CD4-positive, alpha-beta T cell treated with Interleukin-6 at 100 ng/mL for 8 hours (primary cell): Measurements from ENCODE around the gene SH3GL1.

ENCODE experiments used
- DNase-seq: peaks from one replicate; pipeline ENCODE4 v3.0.0-alpha.2; 2020; ENCODE audit warnings: mixed read lengths, low spot score

SH3GL1 gene

DNA sequence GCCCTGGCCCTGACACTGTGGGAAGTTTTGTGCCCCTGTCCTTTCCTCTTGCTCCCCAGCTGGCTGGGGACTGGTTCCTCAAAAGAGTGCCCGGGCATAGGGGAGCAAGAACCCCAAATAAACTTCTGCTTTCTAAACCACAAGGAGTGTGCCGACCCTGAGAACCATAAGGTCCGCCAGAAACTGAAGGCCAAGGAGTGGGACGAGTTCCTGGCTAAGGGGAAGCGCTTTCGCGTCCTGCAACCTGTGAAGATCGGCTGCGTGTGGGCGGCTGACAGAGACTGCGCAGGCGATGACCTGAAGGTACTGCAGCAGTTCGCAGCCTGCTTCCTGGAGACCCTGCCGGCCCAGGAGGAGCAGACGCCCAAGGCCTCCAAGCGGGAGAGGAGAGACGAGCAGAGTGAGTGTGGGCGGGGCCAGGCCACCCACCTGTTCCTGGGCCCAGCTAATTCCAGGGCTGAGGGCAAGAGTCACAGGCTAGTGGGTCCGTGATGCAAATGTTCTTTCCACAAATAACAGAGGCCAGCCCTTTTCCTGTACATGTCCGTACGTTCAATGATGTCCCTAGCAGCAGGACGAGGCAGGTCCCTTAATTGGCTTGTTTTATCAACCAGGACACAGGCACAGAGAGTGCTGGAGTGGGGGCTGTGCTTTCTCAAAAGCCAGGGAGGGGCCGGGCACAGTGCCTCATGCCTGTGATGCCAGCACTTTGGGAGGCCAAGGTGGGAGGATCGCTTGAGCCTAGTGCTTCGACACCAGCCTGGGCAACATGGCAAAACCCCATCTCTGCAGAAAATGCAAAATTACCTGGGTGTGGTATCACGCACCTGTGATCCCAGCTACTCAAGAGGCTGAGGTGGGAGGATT is 31.7 kb upstream of the SH3GL1 start:
- no peak for DNase-seq

DNA sequence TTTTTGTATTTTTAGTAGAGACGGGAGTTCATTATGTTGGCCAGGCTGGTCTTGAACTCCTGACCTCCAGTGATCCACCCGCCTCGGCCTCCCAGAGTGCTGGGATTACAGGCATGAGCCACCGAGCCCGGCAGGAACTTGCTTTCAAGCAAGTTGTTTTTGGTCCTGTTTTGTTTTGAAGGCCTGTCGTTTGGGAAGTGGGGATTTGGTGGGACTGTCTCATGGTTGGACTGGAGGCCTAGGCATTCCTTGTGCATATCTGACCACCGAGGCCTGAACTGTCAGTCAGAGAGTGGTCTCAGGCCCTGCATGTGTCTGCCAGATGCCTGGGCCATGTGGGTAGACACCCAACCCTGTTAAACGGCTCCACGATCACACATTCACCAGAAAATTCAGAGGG is 30.9 kb upstream of the SH3GL1 start:
- DNase-seq = no peak

DNA sequence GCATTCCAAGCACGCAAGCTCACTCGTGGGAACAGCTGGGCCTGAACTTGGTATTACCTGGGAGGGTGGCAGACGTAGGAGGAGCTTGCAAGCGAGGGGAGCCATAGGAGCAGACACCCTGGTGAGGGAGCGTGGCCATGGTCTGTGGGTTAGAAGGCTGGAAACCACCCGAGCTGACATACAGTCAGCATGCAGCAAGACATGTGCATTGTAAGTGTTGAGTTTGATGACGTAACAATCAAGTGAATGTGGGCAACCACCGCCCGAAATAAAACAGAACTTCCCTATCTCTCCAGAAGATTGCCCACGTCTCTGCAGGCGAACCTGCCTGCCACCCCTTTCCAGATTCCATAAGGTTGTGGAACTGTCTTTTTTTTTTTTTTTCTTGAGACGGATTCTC is 30.4 kb upstream of the SH3GL1 start:
- DNase-seq = no peak

DNA sequence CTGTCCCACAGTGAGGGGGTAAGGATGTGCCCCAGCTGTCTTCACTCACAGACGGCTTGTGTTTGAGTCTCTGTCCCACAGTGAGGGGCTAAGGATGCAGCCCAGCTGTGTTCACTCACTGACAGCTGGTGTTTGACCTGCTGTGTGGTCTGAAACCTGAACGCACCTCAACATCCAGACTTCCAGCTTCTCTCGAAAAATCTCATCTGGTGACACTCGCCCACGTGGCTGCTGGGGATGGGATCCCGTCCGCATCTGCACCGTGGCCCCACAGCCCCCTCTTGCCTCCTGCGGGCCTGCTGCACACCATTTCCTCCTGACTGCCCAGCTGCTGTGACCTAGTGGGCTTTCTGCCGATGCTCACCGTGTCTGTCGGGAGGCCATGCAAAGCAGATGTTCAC is 29.4 kb upstream of the SH3GL1 start:
- DNase-seq = no peak

DNA sequence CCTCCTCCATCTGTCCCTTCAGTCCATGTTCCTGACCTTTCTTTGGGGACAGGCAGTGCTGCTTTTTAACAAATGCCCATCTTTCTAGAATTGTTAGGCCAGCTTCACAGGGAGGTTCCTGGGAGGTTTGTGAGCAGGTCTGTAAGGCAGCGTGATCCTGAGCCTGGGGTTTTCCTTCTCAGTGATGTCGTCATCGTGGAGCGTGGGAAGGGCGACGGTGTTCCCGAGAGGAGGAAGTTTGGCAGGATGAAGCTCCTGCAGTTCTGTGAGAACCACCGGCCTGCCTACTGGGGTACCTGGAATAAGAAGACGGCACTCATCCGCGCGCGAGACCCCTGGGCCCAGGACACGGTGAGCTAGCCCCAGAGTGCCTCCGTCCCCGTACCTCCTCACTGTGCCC is 28.9 kb upstream of the SH3GL1 start:
- DNase-seq = no peak

DNA sequence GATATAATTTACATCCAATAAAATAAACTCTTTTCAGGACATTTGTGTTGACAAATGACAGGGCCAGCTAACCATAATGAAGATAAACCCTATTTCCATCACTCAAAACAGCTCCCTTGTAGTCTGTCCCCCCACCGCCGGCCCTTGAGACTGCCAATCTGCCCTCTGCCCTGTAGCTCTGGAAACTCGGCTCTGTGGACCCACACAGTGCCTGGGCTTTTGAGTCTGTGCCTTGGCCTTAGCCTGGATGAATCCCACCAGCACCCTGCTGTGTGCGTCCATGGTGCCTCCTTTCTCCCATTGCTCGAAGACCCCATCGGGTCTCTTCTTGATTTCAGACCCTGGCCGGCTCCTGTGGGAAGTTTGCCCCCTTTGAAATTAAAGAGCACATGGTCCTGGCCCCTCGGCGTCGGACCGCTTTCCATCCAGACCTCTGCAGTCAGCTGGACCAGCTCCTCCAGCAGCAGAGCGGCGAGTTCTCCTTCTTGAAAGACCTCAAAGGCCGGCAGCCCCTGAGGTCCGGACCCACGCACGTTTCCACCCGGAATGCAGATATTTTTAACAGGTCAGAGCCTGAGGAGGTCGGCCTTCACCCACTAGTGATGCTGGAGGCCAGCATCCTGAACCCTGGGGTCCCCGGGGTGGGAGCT is 28.1 kb upstream of the SH3GL1 start:
- DNase-seq = no peak

DNA sequence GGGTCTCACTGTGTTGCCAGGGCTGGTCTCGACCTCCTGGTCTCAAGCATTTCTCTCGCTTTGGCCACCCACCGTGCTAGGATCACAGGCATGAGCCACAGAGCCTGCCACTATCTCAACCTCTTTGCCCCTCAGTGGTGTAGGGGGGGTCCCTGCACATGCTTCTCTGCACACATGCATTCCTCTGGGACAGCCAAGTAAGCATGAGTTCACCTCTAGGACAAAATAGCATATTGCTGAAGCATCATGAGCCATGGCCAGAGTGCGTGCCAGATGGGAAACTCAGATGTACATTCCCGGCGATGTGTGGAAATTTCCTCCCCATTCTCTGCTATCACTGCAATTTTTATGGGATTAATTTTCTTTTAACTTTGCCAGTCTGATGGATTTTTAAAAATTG is 25.2 kb upstream of the SH3GL1 start:
- no peak for DNase-seq

DNA sequence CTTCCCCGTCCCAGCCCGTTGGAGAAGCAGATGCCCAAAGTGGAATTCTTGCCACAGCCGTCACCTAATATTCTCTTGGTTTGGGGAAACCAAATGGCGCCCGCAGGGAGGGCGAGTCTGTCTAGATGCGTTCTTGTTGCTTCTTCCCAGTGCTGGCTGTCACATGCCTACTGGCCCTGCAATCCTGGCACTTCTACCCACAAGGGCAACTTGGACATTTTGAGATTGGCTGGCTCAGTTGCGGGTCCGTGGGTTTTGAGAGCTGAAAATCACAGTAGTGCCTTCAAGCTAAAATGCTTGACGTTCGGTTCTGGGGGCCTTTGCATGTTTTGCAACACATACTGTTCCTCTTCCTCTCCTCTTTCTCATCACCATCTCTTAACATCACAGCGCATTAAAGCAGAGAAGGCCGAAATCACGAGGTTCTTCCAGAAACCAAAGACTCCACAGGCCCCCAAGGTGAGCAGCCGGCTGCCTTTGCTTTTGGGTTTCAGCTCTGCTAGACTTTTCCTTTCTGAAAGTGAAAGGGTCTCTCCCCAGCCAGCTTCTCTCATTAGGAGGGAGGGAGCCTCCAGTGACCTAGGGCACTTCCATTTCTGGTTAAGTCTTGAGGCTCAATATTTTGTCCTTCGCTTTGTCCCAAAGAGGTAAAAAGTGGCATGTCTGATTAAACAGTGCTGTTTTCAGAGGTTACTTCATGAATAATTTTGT is 23.2 kb upstream of the SH3GL1 start:
- DNase-seq = no peak

DNA sequence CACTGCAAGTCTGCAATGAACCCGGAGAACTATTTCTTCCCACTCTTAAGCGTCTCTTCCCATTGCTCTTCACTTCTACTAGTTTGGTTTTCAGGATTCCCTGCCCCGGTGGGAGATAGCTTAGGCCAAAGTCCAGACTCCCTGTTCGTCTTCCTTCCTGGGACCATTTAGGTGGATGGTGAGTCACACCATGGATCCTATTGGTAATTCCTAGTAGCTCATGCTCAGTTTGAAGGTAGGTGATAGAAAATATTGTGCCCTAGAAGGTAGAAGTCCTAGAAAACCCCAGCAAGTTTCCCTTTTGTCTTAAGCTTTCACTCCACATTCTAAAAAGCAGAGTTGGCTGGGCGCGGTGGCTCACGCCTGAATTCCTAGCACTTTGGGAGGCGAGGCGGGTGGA is 15.9 kb upstream of the SH3GL1 start:
- no peak for DNase-seq

DNA sequence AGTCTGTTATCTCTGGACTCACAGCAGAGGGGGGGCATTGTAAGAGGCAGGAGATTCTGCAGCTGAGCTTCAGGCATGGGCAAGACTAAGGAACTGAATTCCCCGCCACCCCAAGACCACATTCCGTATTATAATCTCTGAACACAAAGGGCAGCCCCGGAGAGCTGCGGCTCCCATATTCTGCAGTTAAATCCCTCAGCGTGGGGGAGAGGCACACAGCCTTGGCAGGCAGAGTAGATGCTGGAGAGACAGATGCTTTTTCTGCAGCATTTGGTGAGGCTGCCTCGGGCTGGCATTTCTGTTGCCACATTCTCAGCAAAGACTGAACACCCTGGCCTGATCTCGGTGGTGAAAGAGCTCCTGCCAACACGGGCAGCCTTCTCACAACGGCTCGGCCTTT is 15.0 kb upstream of the SH3GL1 start:
- DNase-seq = no peak

DNA sequence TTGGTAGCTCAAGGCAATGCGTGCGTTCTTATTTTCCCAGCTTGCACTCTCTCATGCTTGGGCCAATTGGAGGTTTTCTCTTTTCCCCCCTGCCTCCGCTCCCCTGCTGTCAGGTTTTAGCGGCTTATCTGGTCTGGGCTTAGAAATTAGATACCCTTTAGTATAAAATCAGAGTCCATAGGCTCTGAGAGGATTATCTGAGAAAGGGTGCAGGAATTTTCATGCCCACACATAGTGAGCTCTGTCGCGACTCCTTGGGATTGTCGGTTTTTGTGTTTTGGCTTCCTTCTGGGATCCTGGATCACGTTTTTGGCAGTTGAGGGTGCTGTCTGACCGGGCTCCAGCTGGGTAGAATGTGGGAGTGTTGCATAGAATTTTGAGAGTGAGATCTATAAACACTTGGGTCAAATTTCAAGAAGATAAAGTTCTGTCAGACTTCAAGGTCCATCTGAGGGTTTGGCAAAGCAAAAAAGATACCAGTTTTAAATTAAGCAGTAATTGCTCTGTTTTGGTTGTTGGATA is 14.5 kb upstream of the SH3GL1 start:
- DNase-seq = no peak

DNA sequence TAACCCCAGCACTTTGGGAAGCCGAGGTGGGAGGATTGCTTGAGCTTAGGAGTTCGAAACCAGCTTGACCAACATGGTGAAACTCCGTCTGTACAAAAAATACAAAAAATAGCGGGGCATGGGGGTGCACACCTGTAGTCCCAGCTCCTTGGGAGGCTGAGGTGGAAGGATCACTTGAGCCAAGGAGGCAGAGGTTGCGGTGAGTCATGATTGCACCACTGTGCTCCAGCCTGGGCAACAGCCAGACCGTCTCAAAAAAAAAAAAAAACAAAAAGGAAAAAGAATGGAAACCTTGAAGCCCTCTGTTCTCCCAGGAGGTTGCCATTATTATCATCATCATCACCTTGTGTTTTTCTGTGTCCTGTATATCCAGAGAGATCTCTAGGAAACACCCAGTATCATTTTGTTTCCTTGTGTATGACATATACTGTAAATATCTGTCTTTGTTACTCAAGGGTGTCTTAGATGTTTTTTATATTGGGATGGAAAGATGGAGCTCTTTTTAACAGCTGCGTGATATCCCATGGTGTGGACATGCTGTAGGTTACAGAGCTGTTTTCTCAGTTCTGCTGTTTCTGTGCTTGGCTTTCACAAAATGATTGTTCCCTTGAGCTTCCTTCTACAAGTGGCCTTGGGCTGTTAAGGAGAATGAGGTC is 13.9 kb upstream of the SH3GL1 start:
- no peak for DNase-seq

DNA sequence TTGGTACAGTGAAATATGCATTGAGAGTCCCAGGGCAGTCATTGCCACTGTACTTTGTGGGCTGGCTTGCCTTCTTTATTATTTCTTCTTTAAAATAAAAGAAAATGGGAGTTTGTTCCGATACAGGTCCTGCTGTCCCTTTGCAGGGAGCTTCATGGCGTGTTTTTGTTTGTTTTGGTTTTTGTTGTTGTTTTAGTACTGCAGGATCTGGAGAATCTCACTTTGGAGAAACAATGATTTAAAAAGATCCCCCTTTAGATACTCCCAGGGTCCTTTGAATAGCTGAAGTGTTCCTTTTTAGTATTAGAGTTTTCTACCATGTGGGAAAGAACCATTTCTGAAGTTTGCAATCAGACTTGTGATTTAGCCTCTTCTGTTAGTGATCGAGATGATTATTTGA is 13.2 kb upstream of the SH3GL1 start:
- DNase-seq = no peak

DNA sequence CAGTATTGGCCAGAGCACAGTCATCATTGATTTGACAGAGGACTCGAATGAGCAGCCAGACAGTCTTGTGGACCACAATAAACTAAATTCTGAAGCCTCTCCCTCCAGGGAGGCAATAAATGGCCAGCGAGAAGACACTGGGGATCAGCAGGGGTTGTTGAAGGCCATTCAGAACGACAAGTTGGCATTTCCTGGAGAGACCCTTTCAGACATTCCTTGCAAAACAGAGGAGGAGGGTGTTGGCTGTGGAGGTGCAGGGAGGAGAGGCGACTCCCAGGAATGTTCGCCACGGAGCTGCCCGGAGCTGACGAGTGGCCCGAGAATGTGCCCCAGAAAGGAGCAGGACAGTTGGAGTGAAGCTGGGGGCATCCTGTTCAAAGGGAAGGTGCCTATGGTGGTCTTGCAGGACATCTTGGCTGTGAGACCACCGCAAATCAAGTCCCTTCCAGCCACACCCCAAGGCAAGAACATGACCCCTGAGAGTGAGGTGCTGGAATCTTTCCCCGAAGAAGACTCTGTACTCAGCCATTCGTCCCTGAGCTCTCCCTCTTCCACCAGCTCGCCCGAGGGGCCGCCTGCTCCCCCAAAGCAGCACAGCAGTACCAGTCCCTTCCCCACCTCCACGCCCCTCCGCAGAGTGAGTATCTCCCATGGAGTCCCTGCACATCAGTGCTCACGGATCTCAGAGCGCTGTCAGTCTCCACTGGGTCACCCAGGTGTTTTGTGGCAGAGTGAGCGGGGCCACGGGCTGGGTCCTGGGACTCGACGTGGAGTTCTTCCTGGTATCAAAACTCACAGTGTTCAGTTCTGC is 9.0 kb upstream of the SH3GL1 start:
- no peak for DNase-seq

DNA sequence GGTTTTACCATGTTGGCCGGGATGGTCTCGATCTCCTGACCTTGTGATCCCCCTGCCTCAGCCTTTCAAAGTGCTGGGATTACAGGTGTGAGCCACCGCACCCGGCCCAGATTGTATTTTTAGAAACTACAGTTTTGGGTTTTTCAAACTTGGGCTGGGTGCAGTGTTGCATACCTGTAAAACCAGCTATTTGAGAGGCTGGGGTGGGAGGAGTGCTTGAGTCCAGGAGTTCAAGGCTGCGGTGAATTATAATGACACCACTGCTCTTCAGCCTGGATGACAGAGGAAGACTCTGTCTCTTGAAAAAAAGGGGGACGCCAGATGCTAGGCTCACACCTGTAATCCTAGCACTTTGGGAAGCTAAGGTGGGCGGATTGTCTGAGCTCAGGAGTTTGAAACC is 6.3 kb upstream of the SH3GL1 start:
- no peak for DNase-seq

DNA sequence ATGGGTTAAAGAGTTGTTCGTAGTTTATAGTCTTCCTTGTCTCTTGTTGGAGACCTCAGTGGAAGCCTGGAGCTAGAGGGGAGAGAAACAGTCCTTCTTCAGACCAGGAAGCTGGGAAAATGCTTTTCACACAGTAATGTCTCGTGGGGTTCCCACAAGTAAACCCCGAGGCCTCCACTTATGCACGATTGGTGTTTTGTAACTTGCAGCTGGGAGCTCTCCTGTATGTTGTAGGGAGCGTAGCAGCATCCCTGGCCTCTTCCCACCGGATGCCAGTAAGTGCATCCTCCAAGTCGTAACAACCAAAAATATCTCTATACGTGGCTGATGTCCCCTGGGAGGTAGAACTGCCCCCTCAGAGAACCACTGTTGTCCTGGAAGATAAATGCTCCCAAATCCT is 5.6 kb upstream of the SH3GL1 start:
- no peak for DNase-seq

DNA sequence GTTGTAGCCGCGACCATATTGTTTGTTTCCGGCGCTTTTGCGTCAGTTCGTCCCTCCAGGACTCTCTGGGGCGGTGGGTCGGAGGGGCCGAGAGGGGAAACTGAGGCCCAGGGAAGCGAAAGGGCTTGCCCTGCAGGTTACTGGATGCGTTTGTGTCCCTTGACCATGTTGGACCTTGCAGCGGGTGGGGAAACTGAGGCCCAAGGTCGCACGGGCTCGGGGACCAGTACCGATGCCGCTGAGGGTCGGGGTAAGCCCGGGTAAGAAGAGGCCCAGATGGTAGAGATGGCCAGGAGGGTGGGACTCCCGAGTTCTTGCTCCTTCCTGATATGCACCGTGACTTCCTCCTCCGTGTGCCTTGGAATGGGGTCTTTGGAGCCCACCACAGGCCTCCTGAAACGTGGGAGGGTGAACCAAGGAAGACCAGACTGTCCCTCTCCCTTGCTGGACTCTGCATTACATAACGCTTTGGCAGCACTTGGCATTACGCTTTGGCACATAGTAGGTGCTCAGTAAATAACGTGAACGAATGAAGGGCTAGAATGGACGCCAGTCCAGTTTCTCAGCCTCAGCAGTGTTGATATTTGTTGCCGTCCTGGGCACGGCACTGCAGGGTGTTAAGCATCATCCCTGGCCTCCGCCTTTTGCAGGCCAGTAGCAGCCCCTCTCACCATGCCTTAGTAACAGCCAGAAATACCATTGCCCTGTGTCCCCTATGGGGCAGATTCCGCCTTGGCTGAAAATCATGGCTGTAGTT is 2.8 kb upstream of the SH3GL1 start:
- DNase-seq = no peak

DNA sequence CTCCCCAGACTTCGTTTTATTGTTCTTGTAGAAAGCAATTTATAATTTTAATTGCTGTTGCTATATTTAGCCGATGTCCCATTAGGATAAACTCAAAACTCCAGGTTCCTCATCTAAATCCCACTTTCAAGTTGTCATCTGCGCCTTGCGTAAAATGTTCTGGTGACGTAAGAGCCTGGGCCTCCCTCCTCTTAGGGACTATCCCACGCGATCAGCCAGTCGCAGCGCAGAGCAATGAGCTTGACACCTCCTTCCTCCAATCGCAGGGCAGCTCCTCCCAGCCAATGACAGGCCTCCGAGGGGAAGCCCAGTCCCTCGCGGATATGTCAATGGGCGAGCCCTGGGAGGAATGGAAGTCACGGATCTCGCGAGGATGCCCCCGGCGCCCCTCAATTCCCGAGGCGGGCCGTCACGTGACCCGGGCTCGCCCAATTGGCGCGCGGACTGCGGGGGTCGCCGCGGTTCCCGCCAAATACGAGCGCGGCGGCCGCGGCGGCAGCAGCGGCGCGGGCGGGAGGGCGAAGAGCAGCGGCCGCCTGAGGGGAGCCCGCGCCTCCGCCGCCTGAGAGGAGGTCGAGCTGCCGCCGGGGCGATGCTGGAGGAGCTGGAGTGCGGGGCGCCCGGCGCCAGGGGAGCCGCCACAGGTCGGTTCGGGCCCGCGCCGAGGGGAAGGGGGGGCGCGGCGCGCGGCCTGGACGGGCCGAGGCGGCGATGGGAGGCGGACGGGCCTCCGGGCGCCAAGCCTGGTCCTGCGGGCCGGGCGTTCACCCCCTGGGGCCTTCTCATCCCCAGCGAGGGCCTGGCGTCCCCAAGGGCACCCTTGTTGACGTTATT is 2.0 kb upstream of the SH3GL1 start, which contains the start of gene CHAF1A:
CHAF1A (plus strand) TSS at position 470 of the 834 bp plus-strand sequence; CDS start at position 593, 123 bp downstream.
- peak; percentile 99 for DNase-seq

DNA sequence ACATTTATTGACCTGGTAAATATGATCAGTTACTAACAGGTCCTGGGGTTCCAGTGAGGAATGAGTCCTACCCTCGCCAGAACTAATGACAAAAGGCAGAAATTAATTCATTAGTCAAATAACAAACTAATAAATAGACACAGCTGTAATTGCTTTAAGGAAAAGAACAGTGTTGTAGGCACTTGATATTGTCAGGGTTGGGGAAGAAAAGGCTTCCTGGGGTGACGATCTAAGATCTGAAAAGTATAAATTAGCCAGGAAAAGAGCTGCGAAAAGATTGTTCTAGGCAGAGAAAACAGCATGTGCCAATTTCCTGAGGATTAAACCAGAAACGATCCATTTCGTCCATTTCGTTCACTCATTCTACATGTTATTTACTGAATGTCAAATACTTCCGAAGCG is 1.4 kb upstream of the SH3GL1 start:
- no peak for DNase-seq

DNA sequence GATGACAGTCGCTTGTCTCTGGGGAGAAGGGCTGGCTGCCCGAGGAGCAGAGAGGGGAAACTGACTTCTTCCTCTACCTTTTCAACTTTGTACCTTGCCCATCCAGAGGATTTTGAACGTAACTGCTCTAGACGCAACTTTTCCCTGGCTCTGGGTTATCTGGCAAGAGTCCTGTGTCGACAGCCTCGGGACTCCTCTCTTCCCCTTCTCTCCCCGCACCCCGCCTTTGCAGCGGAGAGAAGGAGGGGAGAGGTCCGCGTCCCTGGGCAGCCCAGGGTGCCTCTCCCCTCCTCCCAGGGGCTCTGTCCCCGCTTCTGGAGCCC is 574 bp downstream of the SH3GL1 start:
- DNase-seq = no peak
